C4-2B (cell line): ENCODE data around the gene PHOX2B.

ENCODE experiments used
- CTCF ChIP-seq: fragments of 450-650 bp; conservative IDR thresholded peaks from 2 replicates; pipeline ENCODE4 v1.5.1; 2017; ENCODE audit warnings: mild to moderate bottlenecking
- ZFX ChIP-seq: fragments of 450-650 bp; IDR thresholded peaks from 2 replicates; pipeline ENCODE4 v1.6.1; 2017

- TF ChIP-seq ZFX = no peak
- no peak for TF ChIP-seq CTCF
These were observed 1.9 kb downstream of the PHOX2B start for GRCh38 chr4:41746440-41747229.
